Measurements from ENCODE around the gene CACUL1. TPM values are rescaled to one million over a fixed set of nuclear protein-coding genes. Genes with fewer than 3 reads are reported as not detected.

Gene CACUL1
- total RNA-seq, 1 donor from 2014 or later = 23.6 TPM

DNA sequence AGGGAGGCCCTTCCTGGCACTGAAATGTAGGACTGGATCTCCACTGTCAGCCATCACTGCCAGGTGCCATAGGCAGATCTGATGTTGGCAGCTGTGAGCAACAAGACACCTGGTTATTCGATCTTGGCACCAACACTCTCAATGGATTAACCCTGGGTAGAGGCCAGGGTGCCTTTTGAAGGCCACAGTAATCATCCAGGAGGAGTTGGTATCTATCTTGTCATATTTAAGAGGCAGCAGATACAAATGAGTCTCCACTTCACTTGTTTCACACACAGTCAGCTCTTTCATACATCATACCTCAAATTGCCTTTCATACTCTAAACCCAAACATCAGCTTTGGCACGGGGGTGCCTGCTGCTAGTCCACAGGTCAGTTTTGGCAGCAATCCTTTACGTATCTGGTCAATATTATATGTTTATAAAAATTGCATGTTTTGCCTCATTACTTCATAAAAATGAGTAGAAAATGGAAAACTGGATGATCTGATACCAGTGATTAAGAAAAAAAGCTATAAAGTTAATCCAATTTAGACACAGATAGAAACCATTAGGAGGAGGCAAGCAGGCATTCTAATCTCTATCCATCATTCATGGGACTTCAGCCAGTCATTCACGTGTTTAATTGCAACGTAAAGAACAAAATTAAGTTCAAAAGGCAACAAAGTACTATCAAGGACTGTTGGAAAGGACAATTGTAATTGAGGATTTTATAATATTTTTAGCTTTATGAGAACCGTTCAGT lies 12.7 kb upstream of the CACUL1 start:
- Histone ChIP-seq H3K27me3 (no peaks in the 10 kb centered on the region), H3K4me3 (no peak overlapping the region), H3K4me1 (no peaks in the 10 kb centered on the region), H3K27ac (no peak overlapping the region), H3K36me3 (no peaks in the 10 kb centered on the region), H3K9me3 (no peaks in the 10 kb centered on the region)
- DNase-seq (ENCODE audit: low spot score in 2 of 2) = no peak
- intact Hi-C loops (cut with DNase I) = no loop called here
- TF ChIP-seq CTCF (IDR thresholded peaks at IDR 0.05) = no peak

GRCh38 chr10:118764195-118764594 lies 9.4 kb upstream of the CACUL1 start:
- Histone ChIP-seq H3K27ac (no peak overlapping the region), H3K27me3 (no peaks in the 10 kb centered on the region), H3K4me3 (no peak overlapping the region), H3K36me3 (no peaks in the 10 kb centered on the region), H3K9me3 (no peaks in the 10 kb centered on the region), H3K4me1 (no peaks in the 10 kb centered on the region)
- intact Hi-C loops (cut with DNase I) = no loop called here
- DNase-seq (ENCODE audit: low spot score in 2 of 2) = no peak
- no peak for TF ChIP-seq CTCF (IDR thresholded peaks at IDR 0.05)

- intact Hi-C loops (cut with DNase I) = no loop called here
- no peak for DNase-seq (ENCODE audit: low spot score in 2 of 2)
- no peaks in the 10 kb centered on the region for H3K9me3 ChIP-seq
Measured at GRCh38 chr10:118763202-118763988, 8.6 kb upstream of the CACUL1 start.

DNA sequence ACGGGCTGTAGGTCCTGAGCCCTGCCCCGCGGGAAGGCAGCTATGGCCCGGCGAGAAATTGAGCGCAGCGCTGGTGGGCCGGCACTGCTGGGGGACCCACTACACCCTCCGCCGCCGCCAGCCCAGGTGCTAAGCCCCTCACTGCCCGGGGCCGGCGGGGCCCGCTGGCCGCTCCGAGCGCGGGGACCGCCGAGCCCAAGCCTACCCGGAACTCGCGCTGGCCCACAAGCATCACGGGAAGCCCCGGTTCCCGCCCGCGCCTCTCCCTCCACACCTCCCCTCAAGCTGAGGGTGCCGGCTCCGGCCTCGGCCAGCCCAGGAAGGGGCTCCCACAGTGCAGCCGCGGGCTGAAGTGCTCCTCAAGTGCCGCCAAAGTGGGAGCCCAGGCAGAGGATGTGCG lies 5.5 kb upstream of the CACUL1 start:
- DNase-seq (ENCODE audit: low spot score in 2 of 2) = no peak
- Histone ChIP-seq H3K9me3 (no peaks in the 10 kb centered on the region), H3K27ac (no peak overlapping the region), H3K36me3 (no peaks in the 10 kb centered on the region), H3K27me3 (no peaks in the 10 kb centered on the region), H3K4me1 (peaks cover 0 to 5% of the 10 kb centered on the region in 2 donors), H3K4me3 (no peak overlapping the region)
- intact Hi-C loops (cut with DNase I) = no loop called here
- no peak for TF ChIP-seq CTCF (IDR thresholded peaks at IDR 0.05)

More at GRCh38 chr10:118763202-118763988, 8.6 kb upstream of the CACUL1 start:
- Histone ChIP-seq H3K36me3 (no peaks in the 10 kb centered on the region), H3K27me3 (no peaks in the 10 kb centered on the region), H3K4me3 (no peak overlapping the region), H3K4me1 (no peaks in the 10 kb centered on the region), H3K27ac (no peak overlapping the region)
- no peak for TF ChIP-seq CTCF (IDR thresholded peaks at IDR 0.05)

- Histone ChIP-seq H3K9me3 (no peaks in the 10 kb centered on the region), H3K27ac (no peak overlapping the region), H3K27me3 (no peaks in the 10 kb centered on the region), H3K36me3 (no peaks in the 10 kb centered on the region), H3K4me3 (no peak overlapping the region), H3K4me1 (peaks cover 4 to 8% of the 10 kb centered on the region in 2 donors)
- intact Hi-C loops (cut with DNase I) = loop anchor here (10.0 kb wide), 5 partner anchors 414 to 1384 kb away; partner anchors contain the start of genes BAG3, FAM204A, PDZD8 and SEC23IP
- no peak for DNase-seq (ENCODE audit: low spot score in 2 of 2)
- no peak for TF ChIP-seq CTCF (IDR thresholded peaks at IDR 0.05)
Measured at GRCh38 chr10:118758449-118758848, 3.7 kb upstream of the CACUL1 start.
